Hematopoietic multipotent progenitor cell treated with erythropoietin and hydrocortisone succinate and interleukin-3 and kit ligand, for 8 days (in vitro differentiated cells): ENCODE data around the gene DIDO1.

Experiments
- DNase-seq: peaks from one replicate; pipeline ENCODE4 v3.0.0-alpha.2; 2015

DIDO1 gene

DNA sequence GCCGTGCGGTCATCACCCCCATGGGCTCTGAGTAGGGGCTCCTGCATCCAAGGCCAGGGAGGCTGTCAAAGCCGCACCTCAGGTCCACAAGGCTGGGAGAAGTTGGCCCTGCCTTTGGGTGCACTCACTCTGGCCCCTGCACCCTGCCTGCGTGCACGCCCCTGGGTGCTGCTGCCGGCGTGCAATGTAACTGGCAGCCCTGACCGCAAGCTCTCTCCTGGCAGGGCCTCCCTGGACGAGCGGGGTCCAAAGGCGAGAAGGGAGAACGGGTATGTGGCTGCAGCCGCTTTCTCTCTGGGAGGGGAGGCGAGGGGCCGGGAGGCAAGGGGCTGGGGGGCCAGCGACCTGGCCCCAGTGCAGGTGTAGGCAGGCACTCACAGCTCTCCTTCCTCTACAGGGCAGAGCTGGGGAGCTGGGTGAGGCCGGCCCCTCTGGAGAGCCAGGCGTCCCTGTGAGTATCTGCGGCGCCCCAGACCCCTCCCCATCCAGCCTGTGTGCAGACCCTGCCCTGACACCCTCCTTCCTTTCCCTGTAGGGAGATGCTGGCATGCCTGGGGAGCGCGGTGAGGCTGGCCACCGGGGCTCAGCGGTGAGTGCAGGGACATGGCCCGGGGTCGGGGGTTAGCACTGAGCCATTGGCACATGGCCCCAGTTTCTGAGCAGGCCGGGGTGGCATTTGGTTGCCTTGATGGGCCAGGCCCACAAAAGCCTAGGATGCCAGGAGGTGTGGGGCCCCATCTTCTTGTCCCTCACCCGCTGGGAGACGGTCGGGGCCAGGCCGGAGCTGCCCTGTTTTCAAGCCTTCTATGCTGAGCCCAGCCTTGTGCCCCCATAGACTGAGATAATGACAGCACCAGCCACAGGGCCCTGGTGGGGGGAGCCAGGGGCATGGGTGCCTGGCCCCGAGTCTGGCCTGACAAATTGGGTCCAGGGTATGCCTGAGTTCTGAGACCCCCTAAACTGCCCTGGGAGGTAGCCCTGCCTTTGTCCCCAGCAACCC lies 96.8 kb downstream of the DIDO1 start:
- DNase-seq: no peak

DNA sequence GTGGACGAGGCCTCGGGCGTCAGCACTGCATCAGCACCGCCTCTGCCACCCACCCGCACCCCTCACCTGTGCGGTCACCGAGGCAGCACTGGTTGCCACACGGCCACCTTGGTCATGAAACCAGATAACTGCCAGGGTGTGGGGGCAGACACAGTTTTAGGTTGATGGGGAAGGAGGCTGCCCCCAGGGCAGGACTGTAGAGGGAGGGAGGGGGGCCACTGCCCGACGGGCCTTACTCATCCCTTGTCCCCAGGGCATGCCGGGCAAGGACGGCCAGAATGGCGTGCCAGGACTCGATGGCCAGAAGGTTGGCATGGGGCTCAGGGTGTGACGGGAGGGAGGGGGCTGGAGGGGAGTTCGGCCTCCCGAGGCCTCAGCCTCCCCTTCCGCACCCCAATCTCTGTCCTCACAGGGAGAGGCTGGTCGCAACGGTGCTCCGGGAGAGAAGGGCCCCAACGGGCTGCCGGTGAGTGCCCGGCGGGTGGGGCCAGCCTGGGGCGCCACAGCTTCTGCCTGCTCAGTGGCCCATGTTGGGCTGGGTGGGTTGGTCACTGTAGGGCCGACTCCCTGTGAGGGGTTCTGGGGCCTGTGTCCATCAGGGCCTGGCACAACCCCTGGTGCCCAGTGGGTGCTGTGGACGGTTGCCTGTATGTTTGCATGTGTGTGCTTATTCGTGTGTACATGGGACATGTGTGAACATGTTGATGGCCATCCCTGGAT lies 97.6 kb downstream of the DIDO1 start:
- DNase-seq: no peak

GRCh38 chr20:62828051-62828450 lies 98.3 kb downstream of the DIDO1 start:
- DNase-seq: no peak
